ENCODE measurements around the gene GAA.

DNA sequence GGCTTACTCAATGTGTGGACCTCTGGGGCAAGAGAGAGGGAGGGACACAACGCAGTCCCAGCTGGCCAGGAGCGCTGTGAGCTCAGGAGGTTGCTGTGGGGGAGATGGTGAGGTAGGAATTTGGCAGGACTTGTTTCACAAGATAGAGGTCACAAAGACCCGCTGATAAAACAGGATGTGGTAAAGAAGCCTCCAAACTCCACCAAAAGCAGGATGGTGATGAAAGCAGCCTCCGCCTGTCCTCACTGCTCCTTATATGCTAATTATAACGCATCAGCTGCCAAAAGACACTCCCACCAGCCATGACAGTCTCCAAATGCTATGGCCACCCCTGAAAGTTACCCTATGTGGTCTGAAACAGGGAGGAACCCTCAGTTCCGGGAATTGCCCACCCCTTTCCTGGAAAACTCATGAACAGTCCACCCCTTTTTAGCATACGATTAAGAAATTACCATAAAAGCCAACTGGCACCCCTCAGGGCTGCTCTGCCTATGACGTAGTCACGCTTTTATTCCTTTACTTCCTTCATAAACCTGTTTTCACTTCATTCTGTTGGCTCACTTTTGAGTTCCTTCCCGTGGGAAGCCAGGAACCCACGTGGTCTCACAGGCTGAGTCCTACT, 50.8 kb downstream of the GAA start:
- no peak for TF ChIP-seq CTCF (IDR thresholded peaks at IDR 0.05)
- TF ChIP-seq EZH2phosphoT487 (IDR thresholded peaks at IDR 0.05): no peak
